A204.1 (cell line): ENCODE data around the gene TLE4.

Experiments used
- FAIRE-seq: peaks from 2 replicates; lab custom pipeline; 2012; peaks lifted over from hg19 to GRCh38; lab: Jason Lieb, UNC

The TLE4 gene

DNA sequence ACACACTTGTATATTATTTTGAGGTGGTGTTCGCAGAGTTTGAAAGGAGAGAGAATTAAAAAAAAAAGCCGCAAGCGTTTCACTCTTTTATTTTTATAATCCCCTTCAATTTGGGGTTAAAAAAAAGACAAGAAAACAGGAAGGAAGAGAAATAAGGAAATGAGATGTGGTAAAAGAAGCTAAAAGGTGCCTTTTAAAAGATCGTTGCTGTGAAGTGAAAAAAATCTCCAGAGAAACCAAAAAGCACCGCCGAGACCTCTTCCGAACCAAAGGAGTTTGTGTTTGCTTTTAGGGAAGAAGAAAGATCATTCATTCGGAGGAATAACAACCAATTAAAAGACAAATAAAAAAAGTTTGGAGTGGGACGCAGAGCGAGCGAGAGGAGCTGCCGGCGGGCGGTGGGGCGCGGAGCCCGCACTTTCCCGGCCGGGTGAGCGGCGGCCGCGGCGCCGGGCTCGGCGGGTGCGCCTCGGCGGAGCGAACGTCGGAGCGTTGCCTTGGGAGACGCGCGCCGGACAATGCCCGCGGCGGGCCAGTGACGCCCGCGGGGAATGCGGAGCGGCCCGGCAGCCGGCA is 355 bp downstream of the TLE4 start:
- no peak for FAIRE-seq

DNA sequence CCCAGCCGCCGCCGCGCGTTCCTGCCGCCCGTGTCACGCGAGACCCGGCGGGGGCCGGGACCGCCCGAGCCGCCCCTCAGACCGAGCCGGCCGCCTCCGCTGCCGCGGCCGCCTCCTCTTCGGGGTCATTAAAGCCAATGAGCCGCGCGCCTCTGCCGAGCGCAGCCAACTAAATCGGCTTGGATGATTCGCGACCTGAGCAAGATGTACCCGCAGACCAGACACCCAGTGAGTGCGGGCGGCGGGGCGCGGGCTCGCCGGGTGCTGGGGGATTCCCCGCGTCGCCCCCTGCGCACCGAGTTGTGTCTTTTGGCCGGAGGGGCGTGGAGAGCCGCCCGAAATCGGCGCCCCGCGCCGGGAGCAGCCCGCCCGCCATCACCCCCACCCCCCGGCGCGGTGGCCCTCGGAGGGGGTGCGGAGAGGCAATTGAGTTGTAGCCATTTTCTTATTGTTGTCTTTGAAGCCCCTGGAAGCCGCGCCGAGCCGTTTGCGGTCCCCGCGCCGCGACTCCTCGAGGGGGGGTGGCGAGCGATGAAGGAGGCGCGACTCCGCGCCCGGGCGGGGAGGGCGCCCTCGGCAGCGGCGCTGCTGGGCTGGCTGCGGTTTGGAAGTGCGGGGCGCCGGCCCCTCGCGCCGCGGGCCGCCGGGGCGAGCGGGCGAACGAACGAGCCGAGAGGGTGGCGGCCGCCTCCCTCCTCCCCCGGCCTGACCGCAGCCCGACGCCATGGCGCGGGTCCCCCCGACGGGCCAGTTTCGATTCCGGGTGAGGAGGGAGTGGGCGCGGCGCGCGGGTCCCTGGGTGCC is 1.0 kb downstream of the TLE4 start:
- FAIRE-seq: no peak

DNA sequence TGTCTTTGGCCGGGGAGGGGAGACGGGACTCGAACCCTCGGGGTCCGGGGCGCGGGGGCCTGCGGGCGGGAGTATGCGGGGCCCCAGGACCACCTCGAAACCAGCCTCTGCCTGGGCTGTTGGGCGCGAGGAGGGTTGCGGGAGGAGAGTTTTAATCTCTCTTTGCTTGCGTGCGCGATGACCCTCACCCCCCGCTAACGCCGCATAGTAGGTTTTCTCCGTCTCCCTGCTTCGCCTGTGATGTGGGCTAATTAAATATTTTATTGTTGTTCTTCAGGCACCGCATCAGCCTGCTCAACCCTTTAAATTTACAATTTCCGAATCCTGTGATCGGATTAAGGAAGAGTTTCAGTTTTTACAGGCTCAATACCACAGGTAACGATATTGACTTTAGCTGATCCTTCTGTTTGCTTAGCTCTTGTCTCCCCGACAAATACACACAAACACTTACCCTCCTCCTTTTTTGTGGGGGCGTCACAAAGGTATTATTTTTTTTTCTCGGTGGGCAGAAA is 1.7 kb downstream of the TLE4 start:
- FAIRE-seq: no peak

DNA sequence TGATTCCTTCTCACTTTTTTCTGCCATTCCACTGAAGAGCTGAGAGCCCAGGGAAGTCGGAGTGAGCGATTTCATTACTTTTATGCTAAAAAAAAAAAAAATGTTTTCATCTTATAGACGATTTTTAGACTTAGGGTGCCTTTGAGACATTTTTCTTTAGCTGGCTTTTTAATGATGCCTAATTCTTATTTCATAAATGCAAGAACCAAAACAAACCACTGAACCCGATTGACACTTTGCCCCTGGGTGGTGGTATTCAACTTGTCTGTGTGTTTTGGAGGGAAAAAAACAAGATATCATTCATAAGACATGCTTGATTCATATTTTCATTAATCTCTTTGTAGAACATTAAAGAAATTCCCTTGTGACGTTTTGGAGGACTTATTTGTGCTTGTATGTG is 2.4 kb downstream of the TLE4 start:
- FAIRE-seq: no peak

DNA sequence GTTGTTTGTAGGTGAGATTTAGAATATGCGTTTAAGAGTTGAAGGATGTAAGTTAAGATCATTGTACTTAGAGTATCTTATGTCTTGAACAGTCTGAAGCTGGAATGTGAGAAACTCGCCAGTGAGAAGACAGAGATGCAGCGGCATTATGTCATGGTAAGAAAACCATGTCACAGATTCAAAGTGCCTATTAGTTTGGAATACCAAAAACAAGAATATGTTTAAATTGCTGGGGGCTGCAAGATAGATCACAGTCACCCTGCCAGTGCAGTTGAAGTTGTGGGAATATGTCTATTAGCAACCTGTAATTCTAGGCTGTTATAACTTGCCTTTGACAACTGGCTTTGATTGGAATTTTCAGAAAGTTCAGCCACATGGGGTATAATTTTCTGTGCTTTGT is 3.0 kb downstream of the TLE4 start:
- FAIRE-seq: no peak

DNA sequence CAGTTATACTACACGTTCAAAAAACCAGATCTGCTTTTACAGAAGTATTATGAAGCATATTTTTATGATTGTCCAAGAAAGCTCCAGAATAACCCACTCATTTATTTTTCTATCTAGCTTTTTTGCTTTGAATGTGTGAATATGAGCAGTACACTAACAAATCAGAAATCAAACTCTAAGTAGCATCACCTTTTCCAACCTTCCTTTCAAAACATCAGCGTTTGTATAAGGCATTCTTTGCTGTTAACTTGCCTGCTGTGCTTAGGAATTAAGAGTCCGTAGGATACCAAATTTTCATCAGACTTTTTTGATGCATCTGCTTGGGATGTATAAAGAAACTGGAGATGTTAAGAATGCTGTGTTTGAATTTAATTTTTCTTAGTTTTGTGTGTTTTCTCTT is 3.8 kb downstream of the TLE4 start:
- FAIRE-seq: no peak

DNA sequence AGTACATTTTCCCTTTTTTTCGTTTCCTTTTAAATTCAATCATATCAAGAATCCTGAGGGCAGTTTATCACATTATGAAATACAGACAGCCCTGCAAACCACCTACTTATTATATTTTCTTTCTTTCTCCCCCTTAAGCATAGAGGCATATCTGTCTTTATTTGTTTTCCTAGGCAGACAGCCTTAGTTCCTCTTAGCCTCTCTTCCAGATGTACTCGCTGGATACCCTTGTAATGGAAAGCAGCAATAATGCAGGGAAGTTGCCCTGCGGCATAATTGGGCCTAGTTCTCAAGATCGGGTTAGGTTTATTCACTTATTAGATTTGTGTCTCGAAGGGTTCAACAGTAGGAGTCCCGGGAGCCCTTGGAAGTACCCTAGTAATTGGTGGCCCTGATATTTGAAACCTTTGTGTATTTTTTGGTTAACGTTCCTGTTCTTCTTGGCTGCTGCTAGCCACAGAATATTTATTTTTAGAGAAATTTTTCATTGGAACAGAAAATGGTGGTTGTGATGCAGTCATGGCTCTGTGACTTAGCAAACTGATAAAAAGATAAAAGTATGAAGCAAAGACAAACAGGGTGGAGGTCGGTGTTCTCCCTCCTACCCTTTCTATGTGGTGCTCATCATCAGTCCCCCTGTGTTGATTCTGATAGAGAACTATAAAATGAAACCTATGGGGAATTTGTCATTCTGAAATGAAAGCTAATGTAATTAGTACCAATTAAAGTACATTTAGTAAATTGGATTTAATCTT is 6.4 kb downstream of the TLE4 start:
- FAIRE-seq: no peak

DNA sequence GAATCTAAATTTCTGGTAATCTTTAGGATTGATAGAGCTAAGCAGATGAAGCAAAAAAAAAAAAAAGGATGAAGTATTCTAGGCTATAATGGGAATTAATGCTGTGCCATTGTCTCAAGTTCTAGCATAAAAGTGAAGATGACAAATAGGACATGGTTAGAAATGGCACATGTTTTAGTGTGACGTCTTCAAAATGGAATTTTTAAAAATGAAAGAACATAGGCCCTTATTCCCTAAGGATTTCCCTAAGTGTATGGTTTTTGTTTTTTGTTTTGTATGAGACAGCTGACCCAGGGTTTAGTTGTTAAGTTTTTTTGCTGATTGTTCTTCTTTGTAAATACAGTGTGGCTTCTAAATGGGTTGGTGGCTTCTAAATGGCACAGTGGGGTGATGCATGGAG is 7.1 kb downstream of the TLE4 start:
- FAIRE-seq: no peak

DNA sequence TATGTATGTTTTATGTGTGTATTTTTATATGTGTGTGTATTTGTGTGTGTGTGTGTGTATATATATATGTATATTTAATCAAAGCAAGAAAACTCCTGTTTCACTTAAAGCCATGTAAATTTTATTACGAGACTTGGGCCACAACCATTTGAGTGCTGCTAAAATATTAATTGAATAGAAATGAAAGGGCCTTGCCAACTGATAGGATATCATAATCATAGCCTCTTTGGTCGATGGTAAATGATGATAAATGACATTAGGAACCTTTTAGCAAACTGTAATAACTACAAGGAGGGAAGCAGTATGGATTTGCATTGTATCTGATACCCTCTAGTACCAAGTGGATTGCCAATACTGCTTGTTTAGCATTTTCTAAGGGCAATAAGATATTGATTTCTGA is 7.9 kb downstream of the TLE4 start:
- FAIRE-seq: no peak

DNA sequence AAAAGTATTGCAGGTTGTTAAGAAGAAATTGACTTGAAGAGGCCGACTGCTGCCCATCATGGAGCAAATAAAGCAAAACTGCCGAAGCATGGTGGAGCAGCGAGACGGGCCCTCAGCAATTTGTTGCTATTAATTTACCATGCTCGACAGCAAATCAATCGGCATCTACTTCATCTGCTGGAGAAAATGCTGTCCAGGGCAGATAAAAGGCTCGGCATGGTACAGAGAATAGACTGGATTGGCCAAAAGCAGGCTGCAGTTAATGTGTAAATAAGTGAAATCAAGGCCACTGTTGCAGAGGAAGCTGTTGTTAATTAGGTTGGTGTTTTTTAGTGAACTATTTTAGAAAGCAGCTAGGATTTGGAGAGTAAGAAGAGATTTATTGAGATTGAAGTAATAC is 8.3 kb downstream of the TLE4 start:
- no peak for FAIRE-seq

DNA sequence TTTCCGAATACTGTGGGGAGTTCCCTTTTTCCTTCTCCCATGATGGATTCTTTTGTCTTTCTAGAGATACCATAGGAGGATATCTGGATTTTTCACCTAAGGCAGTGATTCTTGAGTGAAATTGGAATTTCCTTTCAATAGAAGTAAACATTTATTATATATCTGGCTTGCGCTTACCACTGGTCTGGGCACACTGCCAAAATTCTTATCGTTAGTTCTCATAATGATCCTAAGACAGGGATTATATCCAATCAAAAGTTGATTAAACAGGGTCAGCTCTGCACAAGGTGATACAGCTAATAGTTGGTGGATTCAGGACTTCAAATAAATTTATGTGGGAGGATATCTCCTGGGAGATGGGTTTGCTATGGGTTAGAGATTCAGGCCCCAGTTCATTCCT is 9.6 kb downstream of the TLE4 start:
- FAIRE-seq: no peak

DNA sequence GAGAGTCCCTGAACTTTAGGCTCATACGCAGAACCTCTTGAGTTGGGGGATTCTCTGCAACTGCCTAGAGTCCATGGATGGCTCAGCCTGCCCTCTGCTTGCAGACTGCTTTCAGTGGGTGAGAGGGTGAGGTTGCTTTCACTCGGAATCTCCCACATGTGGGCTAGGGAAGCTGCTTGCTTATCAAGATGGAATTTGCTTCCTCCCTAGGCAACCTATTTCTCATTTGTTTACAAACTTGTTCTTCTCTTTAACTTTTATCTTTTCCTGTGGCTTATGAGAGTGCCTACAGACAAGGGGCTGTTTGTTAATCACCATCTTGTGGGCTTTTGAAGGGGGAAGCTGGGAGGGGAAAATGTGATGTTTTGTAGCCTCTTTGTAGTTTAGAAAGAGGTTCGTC is 10.0 kb downstream of the TLE4 start:
- FAIRE-seq: no peak

DNA sequence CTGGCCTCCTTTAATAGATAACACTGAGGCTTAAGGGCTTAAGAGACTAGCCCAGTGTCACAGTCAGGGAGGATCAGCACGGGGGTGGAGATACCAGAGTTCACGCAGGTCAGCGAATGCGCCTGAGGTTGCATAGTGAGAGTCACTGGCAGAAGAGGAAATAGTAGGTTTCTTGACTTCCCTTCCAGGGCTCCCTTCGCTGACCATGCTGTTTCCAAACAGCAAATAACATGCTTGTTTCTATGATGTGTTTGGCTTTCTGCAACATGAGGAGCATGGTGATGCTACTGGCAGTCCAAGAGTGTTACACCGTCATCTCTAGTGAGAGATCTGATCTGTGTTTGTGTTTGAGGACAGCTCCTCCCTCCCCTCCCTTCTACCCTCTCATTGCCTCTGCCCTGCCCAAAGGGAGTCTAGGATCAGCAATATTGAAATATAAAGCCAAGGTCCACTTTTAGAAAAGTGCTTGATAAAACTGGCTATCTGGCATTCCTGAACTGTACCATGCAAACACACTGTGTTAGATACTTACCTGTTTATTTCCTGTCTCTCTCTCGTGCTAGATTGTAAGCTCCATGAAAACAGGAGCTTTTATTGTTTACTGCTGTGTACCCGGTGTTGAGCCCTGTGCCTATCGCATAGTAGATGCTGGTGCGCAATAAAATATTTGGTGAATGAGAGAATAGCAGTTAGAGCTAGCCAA is 12.3 kb downstream of the TLE4 start:
- no peak for FAIRE-seq

DNA sequence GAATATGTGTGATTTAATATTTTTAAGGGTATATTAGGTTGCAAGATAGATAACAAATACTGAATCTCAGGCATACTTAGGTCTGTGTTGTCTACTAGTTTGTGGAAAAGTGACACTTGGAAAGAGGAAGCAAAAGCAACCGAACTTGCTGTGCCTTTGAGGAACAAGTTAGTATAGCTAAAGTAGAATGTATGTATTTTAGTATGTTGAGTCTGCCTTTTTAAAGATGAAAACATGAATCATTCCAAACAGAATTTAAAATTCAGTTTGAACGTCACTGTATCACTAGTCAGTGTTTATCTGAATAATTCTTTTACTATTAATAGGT is 12.9 kb downstream of the TLE4 start:
- FAIRE-seq: no peak

DNA sequence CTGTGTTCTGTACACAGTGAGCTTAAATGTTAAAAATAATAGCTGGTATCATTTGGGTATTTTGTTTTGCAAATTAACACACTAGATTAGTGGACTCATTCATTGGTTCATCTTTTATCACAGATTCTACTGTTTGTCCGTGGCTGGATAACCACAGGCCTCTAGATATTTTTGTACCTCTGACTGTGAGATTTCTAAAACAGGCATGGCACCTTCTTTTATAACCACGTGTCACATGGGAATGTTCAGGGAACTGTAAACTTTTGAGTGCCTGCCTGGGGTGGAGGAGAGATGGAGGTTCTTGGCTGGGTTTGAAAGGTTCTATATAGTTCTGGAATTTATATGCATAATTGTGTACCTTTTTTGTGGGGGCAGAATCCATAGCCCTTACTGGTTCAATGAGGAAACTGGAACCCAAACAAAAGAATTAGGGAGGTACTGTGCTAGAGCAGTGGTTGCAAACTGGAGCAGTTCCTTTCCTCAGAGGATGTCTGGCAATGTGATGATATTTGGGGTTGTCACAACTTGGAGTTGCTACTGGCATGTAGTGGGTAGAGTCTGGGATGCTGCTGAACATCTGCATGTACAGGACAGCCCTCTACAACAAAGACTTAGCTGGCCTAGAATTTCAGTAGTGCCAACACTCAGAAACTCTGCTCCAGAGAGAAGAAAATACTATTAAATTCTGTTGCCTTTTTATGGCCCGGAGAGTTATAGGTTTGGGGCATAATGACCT is 16.9 kb downstream of the TLE4 start:
- FAIRE-seq: no peak

DNA sequence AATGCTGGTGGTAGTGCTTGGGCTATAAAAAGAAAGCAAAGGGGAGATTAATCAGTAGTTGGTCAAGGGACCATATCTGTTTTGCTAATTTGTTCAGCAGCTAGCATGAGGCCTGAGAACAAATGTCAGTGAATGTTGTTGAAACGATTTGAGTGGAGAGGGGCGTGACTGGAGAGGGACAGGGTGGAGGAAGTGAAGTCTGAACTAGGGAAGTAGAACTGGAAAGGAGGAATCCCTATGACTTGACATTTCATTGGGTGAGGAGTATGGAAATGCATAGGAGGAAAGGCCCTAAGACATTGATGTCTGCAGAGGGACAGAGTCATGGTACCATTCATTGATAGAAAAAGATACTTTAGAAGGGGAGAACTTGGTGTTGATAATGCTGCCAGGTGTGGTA is 19.7 kb downstream of the TLE4 start:
- no peak for FAIRE-seq

DNA sequence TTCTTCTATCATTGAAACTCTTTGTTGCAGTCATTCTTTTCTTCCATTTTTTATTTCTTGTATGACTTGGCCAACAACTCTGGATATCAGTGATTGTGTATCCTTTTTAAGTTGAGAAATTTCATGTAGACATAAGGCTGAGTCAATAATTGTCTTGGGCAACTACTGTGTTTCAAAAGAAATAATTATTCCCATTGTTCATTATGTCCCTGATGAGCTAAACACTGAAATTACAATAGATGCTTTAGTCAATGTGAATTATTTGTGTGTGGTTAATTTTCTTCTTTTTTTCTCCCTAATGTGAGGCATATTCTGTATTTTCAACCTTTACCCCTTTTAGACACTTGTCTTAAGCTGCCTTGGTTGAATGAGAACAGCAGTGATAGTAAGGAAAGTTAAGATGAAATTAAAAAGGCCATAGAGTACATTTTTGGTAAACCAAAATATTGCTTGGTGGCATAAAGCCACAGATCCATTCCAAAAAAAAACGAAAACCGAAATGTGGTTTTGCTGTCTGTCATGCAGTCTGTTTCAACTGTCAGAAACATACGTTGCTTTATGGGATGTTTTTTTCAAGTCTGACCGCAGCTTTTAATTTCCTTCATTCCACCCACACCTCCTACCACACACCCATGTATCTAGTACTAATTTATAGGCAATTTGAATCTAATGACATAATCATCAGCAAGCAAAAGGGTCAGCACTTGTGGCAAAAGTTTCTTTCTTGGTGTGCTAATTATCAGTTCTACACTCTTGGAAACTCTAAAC is 21.1 kb downstream of the TLE4 start:
- no peak for FAIRE-seq

DNA sequence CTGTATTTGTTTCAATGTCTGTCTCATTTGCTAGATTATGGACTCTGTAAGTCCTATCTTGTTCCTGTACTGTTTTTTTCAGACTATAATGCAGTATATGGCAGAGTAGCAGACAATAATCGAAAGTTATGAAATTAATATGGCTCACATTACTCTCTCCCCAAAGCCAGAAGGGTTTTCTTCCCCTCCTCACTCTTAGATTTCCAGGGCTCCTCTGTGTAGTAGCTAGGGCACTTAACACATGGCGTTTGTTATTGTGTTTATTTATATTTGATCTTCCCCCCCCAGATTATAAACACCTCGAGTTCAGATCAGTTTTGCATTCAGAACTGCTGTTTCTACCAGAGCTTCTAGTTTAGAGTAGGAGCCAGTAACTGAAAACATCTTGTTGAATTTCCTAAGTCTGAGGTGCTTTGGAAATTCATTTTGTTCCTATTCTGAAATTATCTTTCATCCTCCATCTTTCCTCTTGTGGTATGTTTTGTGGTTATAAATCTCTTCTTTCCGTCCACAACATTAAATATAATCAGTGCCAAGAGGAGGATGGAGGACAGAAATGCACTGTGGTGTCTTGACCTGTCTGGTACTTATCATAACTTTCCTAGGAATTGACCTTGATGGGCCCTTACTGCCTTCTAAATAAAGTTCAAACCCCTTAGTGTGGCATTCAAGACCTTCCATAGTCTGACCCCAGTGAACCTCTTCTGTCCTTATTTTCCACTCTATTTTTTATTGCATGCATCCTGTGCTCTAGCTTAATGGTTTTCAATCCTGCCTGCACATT is 27.0 kb downstream of the TLE4 start:
- no peak for FAIRE-seq

DNA sequence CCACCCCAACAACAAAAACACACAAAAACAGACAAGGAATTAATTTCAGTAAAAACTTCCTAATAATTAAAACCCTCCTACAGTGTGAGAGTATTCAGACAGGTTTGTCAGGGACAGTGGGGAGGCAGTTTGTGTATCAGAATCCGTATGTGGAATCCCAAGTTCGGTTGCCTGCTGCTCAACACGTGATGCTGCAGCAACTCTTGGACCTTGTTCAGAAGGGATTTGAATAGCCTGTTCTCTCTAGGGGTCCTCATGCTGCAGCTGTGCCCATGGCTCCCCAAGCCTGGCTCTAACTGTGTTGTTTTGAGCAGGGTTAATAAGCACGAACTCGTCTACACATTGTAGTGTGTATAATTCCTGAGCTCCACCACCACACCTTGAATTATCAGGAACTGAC is 28.7 kb downstream of the TLE4 start:
- no peak for FAIRE-seq

DNA sequence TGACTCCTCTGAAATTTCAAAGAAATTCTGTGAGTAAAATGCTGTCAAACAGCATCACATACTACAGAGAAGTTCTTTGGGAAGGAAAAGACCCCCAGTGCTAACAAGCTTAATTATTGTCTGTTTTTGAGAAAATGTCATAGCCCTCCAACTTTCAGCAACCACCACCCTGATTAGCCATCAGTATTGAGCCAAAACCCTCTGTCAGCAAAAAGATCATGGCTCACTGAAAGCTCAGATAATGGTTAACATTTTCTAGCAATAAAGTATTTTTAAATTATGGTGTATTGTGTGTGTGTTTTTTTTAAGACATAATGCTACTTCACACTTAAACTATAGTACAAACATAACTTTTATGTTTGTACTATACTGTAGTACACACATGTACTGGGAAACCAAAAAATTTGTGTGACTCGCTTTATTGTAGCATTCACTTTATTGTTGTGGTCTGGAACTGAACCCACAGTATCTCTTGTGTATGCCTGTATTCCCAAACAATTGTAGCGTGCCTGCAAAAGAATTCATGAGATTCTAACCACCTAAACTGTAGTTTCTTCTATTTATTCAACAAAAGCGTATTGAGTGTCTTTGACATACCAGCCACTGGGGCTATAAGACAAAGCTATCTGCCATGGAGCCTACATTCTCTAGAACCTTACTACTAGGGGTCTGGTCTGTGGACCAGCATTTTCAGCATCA is 31.6 kb downstream of the TLE4 start:
- FAIRE-seq: no peak
